K562 (cell line): ENCODE results near the gene USP24. TPM values are rescaled to one million over a fixed set of nuclear protein-coding genes. Genes with fewer than 3 reads are reported as not detected.
A peak's percentile ranks its signal among the peaks of the same experiment; 100 is the strongest.

Experiments used
- MAFG ChIP-seq: fragments of 450-650 bp; conservative IDR thresholded peaks from 2 replicates; pipeline ENCODE4 v1.6.1; 2016; ENCODE audit warnings: missing genetic modification characterization, missing compliant biosample characterization
- NFE2 ChIP-seq: IDR thresholded peaks from 2 replicates; pipeline ENCODE4 v1.6.1; 2014; ENCODE audit warnings: antibody characterized with exemption, low read depth
- NFE2L1 ChIP-seq: fragments of 450-650 bp; IDR thresholded peaks from 2 replicates; pipeline ENCODE4 v1.6.1; 2016; ENCODE audit warnings: missing genetic modification characterization, low read depth, mild to moderate bottlenecking, missing compliant biosample characterization, moderate library complexity, borderline replicate concordance
- ZBTB40 ChIP-seq, 2 experiments: fragments of 450-650 bp in 1 of 2; sonication (generic) in 1 of 2; formaldehyde crosslinking in 1 of 2; IDR thresholded peaks; 2 replicates each; pipeline versions ENCODE4 v1.7.1 to v1.9.0; 2016 to 2022; ENCODE audit warnings: inconsistent platforms in 1 of 2, mild to moderate bottlenecking in 1 of 2, missing genetic modification reagents in 1 of 2
- ZNF316 ChIP-seq: fragments of 450-650 bp; IDR thresholded peaks from 2 replicates; pipeline ENCODE4 v1.6.1; 2016
- polyA plus RNA-seq, 8 experiments: library from polyadenylated mRNA; depleted of rRNA in 4 of 8; stranded (reverse) in 5 of 8; unstranded in 3 of 8; fragments of >200 nt; fragmentation: Nextera tagmentation in 2 of 8; fragmentation: Illumina TruSeq in 1 of 8; extraction: Ambion mirVana in 2 of 8; extraction: Trizol in 1 of 8; gene quantifications; 2 replicates each; pipeline versions ENCODE4 v1.2.1 to v1.2.3, GENCODE V29; 2011 to 2014; ENCODE audit warnings: inconsistent platforms in 1 of 8, missing spikeins in 1 of 8
- total RNA-seq, 7 experiments: library from RNA; depleted of rRNA in 6 of 7; stranded (reverse); fragments of >200 nt in 6 of 7; fragmentation: Illumina TruSeq in 2 of 7; extraction: Trizol in 2 of 7; gene quantifications; 2 replicates each; pipeline versions ENCODE4 v1.2.1 to v1.2.3, GENCODE V29; 2011 to 2021; ENCODE audit warnings: low replicate concordance in 1 of 7

Gene USP24
- total and polyA plus RNA-seq, 9 of the 15 experiments (the other 6 are each of a cell fraction or from before 2014, with no cell fraction given): 7.7 to 62.6 (median 36.8) TPM

DNA sequence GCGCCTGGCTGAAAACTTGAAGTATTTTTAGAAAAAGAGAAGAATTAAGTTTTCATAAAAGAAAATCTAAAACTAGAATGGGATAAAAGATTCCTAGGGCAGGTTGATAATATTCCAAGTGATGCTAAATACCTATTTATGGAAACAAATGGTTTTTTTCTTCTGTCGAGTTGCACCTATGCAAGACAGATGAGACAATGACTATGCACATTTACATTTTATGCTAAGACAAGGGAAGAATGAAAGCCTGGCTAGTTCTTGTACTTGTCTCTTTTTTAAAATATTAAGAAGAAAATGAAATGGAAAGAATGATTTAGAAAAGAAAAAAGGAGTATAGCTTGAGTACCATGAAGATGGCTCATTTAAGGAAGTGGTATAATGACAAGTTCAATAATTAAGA, 24.4 kb upstream of the USP24 start (continued):
- TF ChIP-seq ZBTB40 (IDR thresholded peaks at IDR 0.05) (no peak), ZBTB40 (CRISPR knock-in tag; IDR thresholded peaks at IDR 0.05) (no peak), NFE2 (peak; percentile 58), MAFG (tag) (peak; percentile 82), NFE2L1 (tag) (peak; percentile 72), ZNF316 (peak; percentile 64)
